Daoy (cell line): ENCODE measurements around the gene PIH1D1. TPM values are rescaled to one million over a fixed set of nuclear protein-coding genes. Genes with fewer than 3 reads are reported as not detected.
"Not testable (repeated sequence)": the region's sequence is repeated elsewhere in the genome, so short reads cannot be mapped to it uniquely, and the experiment has no call there.

Experiments
- DNase-seq: peaks from one replicate; pipeline ENCODE4 v3.0.0-alpha.2; 2015; ENCODE audit warnings: low read depth
- total RNA-seq: library from RNA; depleted of rRNA; stranded (reverse); fragments of >200 nt; shearing (Covaris generic); gene quantifications from 2 replicates; pipeline ENCODE4 v1.2.3, GENCODE V29; 2014

Gene PIH1D1
- total RNA-seq, 1 experiment from 2014 or later = 146 TPM

DNA sequence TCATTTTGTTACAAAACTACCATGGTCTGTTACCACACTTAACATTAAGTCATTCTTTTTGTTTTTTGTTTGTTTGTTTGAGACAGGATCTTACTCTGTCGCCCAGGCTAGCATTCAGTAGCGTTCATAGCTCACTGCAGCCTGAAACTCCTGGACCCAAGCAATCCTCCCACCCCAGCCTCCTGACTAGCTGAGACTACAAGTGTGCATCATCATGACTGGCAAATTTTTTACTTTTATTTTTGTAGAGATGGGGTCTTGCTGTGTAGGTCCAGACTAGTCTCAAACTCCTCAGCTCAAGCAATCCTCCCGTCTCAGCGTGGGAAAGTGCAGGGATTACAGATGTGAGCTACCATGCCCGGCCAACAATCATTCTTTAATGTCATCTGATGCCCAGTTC, 4.7 kb upstream of the PIH1D1 start:
- no peak for DNase-seq

DNA sequence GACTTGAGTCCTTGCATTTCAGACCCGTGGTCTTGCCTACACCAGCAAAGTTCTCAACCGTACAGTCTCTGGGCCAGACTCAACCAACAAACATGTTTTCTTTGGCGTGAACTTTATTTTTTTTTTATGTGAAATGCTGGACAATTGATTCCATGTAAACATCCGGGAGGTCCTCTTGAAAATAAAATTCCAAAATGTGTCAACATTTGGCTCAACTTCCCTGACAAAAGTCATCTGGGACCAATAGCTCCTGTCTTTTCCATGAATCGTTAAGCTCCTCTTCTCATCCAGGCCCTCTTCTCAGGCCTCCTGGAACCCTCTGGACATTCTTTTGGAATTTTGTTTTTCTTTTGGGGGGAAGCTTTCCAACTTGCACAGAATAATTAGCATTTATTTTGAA, 4.2 kb upstream of the PIH1D1 start:
- DNase-seq = no peak

GRCh38 chr19:49453757-49454240, 2.2 kb upstream of the PIH1D1 start:
- DNase-seq = no peak

DNA sequence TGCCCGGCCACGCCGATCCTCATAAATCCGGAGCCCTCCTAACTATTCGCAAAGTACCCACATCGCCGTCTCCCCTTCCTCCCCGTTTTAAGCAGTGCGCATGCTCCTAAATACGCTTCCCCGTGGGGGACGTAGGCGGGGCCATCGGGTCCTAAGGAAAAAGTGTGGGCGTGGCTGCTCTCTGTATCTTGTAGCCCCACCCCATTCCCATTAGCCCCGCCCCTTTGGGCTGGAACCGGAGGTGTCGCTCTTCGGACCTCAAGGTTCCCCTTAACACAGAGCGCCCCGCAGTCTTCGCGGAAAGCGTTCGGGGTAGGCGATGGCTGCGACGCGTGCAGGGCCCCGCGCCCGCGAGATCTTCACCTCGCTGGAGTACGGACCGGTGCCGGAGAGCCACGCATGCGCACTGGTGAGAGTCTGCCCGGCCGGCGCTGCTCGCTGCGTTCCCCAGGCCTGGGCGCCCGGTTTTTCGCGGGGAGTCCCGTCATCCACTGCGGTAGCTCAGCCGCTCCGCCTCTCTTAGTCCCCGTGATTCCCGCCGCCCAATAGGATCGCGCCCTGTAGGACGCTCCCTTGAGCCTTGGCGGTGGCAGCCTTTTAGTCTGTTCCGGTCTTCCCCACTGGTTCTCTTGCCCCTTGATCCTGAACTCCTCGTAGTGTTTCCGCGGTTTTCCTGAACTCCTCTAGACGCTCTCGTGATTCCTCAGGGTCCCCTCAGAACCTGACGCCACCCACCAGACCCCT, 1.6 kb upstream of the PIH1D1 start, which contains the start of gene ALDH16A1:
Gene ALDH16A1 (plus strand): TSS at position 213 of the 744 bp plus-strand sequence. CDS start 107 bp downstream, at position 320.
- peak; percentile 99 for DNase-seq

GRCh38 chr19:49450405-49450804, 1.2 kb downstream of the PIH1D1 start:
- DNase-seq = no peak

DNA sequence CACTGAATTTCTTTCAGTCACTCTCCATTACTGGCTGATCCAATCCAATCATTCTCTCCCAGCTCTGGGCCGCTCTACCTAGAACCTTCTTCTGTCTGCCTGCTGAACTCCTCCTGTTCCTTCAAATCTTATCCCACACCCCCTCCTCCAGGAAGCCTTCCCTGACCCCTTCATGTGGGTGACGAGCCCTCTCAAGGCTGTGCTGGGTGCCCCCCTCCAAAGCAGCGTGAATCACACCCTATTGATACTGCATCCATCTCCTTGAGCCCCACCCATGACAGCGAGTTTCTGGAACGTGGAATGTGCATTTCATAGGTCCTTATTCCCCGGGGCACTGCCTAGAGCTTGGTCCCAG, 3.2 kb downstream of the PIH1D1 start:
- no peak for DNase-seq

DNA sequence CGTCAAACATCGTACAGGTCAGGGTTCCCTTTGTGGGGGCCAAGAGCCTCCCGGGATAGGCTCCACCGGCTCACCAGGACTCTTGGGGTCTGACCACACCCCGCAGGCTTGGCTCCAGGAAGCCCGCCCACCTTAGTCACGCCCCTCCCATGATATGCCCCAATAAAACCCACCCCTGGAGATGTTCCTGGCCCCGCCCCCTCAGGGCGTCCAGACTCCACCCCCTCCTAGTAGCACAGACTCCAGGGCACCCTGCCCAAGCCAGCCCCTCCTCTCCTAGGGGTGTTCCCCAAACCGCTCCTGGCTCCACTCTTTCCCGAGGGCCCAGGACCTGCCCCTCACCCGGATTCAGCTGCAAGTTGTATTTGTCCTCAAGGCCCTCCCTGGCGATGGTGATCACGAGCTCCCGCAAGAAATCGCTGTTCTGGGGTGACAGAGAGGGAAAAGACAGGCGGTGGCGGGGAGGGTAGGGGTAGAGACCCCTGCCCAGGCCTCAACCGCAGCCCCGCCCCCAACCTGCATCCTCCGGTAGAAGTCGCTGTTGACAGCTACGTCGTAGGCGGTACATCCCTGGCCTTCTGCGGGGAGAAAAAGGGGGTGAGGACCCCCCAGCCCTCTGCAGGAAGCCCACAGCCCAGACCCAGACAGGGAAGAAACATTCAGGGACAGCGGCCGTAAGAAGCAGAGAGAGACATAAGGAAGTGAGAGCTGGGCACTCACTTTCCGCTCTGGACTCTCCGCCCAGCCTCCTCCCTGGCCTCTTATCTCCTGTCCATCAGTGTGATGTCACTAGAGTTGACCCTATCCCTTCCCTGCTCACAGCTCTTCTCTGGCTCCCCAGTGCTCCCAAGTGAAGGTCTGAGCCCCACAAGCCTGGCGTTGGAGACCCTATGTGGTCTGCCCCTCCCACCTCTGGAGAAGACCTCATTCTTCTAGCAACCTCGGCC, 3.9 kb downstream of the PIH1D1 start:
- peak; percentile 65 for DNase-seq

DNA sequence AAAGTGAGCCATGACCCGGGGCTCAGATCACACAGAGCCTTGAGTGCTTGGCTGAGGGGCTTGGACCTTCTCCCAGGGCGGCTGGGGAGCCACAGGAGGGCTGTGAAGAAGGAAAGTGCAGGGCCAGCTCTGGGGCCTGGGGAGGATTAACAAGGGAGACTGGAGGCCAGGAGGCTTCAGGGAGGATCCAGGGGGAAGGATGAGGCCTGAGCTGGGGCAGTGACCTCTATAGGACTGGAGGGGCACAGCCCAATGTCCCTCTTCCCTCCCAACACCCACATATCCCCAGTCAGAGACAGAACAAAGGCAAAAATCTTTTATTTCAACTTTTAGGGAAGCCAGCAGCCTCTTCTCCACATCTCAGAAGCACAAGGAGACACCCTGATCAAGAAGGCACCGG, 5.6 kb downstream of the PIH1D1 start:
- DNase-seq = no peak

DNA sequence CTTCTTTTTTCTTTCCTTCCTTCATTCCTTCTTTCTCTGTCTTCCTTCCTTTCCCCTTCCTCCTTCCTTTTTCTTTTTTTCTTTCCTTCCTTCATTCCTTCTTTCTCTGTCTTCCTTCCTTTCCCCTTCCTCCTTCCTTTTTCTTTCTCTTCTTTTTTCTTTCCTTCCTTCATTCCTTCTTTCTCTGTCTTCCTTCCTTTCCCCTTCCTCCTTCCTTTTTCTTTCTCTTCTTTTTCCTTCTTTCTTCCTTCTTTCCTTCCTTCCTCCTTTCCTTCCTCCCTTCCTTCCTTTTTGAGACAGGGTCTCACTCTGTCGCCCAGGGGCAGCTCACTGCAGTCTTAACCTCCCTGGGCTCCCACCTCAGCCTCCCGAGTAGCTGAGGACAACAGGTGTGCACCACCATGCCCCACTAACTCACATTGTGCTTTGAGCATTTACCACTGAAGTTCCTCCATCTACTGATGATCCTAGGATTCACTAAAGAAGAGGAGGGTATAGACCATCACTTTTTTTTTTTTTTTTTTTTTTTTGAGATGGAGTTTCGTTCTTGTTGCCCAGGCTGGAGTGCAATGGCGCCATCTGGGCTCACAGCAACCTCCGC, 7.4 kb downstream of the PIH1D1 start:
- DNase-seq = not testable (repeated sequence)

DNA sequence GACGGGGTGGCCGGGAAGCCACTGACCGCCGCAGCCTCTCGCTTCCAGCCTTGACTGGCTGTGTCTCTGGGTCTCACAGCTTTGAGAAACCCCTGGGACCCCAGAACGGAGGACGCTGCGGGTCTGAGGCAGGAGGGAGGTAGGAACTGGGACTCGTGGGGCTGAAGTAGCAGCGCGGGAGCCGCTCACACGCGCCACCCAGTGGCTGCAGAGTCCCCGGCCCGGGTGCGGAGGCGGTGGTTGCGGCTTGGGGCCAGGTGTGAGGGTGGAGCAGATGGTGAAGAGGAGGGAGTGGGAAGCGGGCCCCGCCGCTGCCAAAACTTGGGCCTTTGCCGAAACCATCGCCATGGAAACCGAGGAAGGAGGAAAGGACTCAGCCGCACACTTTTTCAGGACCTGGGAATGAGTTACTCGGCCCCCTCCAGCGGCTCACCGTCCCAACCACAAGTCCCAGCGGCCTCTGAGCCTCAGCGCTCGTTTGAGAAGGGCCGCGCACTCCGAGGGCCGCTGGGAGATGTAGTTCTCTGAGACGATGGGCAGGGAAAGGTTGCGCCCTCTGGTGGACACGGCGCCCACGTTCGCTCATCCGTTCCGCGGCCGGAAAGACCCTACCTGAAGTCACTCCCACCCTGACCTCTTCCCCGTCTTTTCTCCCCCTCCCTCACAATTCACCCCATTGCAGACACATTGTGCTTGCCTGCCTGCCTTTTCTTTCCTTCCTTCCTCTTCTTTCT, 8.1 kb downstream of the PIH1D1 start:
- DNase-seq = peak; percentile 97

DNA sequence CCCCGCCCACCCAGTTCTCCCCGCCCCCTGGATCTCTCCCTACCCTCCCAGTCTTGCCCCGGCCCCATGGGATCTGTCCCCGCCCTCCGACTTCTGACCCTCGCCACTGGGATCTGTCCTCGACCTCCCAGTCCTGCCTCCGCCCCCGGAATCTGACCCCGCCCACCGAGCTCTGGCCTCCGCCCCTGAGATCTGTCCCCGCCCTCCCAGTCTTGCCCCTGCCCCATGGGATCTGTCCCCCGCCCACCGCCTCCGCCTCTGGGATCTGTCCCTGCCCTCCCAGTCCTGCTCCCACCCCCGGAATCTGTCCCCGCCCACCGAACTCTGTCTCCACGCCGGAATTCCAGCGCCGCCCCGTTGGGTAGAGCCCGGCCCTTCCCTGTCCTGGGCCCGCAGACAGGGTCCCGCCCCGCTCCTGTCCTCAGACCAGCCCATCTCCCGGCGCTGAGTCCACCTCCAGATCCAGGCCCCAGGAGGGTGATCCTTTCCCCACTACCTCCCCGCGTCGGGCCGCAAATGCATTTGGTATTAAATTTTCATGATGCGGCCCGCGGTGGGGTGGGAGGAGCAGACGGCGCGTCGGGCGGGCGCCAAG, 8.7 kb downstream of the PIH1D1 start:
- peak; percentile 93 for DNase-seq

- peak; percentile 65 for DNase-seq
Measured at GRCh38 chr19:49442354-49442753, 9.3 kb downstream of the PIH1D1 start.

DNA sequence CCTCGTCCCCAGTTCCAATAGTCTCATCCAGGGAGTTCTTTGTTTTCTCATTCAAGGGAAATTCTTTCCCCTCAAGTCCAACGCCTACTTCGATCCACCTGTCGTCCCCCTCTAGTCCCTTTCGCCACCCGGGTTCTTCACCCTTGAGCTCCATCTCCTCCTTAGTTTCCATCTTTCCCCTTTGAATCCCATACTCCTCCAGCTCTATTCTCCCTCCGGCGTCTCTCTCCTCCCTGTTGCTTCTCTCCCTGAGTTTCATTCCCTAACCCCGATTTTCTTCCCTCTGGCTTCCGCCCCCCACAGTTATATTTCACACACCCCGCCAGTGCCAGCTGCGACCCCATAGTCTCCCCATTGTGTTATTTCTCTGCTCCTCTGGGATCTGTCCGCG, 9.7 kb downstream of the PIH1D1 start:
- DNase-seq = no peak

- DNase-seq = peak; percentile 71
Measured at GRCh38 chr19:49441210-49441959, 10.2 kb downstream of the PIH1D1 start, which contains the start of gene SLC17A7. TSS of gene SLC17A7 (minus strand) at chr19:49441527. CDS start at chr19:49441379, 148 bp downstream.

GRCh38 chr19:49440439-49441209, 11.0 kb downstream of the PIH1D1 start:
- no peak for DNase-seq

DNA sequence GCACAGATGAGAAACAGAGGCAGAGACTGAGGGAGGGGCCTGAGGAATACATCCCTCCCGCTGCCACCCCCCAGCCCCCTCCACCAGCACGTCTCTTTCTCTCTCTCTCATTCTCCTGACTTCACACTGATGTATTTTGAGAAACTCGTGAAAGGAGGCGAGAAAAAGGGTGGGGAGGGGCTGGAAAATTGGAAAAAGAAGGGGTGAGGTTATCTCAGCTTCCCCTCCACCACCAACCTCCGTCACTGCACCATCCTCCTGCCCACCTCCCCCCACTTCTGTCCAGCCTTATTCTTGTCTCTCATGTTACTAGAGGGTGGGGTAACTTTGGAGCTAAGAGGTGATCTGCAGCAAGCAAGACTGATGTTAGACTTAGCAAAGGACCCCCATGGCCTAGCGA, 11.8 kb downstream of the PIH1D1 start:
- DNase-seq = no peak

GRCh38 chr19:49438261-49438660, 13.4 kb downstream of the PIH1D1 start:
- DNase-seq = no peak

GRCh38 chr19:49437231-49437630, 14.4 kb downstream of the PIH1D1 start:
- DNase-seq = no peak

GRCh38 chr19:49436381-49437017, 15.1 kb downstream of the PIH1D1 start:
- DNase-seq = peak; percentile 73
